Inferior parietal cortex (tissue), 1 donor: Measurements from ENCODE around the gene MRFAP1.

Experiments
- DNase-seq: peaks from one replicate; pipeline ENCODE4 v3.0.0-alpha.2; 2016; ENCODE audit errors: extremely low spot score

MRFAP1 gene

DNA sequence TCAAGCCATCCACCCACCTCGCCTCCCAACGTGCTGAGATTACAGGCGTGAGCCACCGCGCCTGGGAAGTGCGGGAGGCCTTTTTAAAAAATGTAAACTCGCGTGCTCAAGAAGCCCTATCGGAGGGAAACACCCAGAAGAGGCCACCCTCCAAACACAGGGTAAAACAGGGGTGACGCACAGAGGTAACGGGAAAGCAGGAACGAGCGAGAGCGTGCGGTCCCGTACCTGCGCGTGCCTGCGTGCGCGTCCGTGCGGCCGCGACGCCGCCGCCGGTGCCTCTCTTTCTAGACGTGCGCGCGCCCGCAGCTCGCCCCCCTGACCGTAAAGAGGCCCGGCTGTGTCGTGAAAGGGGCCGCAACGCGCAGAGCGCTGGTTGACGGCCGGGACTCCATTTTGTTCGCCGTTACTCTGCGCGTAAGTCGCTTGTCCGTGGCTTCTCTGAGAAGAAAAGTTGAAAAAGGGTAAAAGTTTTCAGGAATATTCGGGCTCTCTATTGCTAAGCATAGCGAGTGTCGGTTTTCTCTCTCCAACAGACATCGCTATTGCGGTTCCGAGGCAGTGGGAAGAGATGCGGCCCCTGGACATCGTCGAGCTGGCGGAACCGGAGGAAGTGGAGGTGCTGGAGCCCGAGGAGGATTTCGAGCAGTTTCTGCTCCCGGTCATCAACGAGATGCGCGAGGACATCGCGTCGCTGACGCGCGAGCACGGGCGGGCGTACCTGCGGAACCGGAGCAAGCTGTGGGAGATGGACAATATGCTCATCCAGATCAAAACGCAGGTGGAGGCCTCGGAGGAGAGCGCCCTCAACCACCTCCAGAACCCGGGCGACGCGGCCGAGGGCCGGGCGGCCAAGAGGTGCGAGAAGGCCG lies at the start of gene MRFAP1:
Gene MRFAP1 (plus strand): TSS at position 394 of the 872 bp plus-strand sequence. CDS start 178 bp downstream, at position 572.
- DNase-seq = peak; percentile 96

DNA sequence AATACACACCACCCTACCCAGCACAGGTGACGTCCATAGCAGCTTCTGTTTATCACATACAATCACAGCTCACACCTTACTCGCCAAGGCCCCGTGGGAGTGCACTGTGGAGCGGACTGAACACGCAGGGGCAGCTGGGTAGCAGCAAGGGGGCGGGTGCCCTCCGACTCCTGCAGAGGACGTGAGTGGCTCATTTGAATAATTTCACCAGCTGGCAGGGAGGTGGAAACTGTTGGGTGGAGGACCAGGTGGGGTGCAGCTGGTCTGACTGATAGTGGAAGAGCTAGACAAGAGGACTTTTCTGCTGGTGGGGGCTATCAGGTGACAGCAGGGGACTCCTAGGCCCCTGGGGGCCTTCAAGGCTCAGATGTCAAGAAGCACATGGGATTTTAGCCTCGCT lies 49.2 kb upstream of the MRFAP1 start:
- DNase-seq = no peak

DNA sequence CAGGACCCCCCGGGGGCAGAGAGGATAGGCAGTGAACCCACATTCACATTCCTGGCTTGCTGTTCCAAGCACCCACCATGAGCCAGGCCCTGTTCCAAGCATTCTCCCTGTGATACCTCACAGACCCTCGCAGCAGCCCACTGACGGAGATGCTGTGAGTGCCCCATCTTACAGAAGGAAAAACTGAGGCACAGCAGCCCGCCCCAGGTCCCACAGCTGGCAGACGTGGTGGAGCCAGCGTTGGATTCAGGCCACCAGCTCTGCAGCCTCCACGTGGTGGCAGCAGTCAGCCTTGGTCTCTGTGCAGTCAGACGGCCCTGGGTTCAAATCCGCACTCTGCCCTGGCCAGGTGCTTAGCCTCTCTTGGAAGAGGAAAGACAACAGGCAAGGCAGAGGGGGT lies 48.7 kb upstream of the MRFAP1 start:
- no peak for DNase-seq

DNA sequence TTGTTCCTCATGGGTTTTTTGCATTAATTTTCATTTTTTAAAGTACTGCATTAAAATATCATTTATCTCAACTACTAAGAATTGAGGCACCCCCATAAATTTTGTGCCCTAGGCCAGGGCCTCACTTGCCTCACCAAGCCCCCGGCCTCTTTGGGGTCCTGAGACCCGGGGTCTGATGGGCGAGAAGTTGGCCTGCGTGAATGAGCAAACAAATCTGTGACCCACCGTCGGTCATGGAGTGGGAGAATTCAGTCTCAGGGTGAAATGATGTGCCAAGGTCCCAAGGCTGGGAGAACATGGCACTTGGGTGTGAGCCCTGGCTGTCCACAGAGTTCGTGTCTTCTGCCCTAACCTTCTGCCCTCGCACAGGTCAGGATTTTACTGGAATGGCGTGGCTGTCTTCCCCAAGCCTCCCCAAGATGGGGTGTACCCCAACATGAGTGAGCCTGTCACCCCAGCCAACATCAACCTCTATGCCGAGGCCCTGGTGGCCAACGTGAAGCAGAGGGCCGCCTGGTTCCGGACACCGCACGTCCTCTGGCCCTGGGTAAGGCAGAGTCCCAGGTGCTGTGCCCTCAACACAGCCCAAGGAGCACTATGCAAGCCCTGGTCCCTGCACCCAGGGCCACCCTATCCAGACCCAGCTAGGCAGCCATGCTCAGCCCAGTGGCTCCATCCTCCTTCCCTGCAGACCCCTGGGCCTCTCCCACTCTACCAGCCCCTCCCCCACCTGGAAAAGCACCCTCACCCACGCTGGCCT lies 47.5 kb upstream of the MRFAP1 start:
- DNase-seq = no peak

DNA sequence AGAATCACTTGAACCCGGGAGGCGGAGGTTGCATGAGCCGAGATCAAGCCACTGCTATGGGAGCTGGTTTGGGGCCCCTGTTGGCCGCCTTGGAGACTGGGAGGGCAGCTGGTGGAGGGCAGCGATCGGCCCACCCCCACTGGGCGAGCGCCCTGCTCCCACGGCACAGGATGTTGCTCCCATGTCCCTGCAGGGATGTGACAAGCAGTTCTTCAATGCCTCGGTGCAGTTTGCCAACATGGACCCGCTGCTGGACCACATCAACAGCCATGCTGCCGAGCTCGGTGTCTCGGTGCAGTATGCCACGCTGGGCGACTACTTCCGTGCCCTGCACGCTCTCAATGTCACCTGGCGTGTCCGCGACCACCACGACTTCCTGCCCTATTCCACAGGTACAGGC lies 46.1 kb upstream of the MRFAP1 start:
- no peak for DNase-seq

DNA sequence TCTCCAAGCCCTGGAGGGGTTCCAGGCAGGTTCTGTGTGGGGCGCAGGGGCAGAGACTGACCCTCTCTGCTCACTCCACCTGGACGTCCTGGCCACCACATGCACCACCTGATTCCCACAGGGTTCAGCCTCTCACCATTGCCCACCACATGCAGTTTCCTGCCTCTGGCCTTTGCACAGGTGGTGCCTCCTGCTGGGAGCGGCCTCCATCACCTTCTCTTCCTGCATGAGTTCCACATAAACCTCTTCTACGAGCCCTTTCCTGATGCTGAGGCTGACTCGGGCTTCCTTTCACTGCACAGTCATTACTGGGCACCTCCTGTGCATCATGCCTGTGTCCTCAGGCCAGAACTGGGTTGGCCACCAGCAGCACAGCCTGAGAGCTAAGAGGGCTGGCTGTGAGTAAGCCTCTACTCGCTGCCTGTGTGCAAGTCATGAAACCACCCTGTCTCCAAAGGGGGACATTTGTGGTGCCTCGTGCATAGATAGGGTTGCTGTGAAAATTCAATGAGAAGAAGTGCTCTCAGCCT lies 45.6 kb upstream of the MRFAP1 start:
- no peak for DNase-seq

DNA sequence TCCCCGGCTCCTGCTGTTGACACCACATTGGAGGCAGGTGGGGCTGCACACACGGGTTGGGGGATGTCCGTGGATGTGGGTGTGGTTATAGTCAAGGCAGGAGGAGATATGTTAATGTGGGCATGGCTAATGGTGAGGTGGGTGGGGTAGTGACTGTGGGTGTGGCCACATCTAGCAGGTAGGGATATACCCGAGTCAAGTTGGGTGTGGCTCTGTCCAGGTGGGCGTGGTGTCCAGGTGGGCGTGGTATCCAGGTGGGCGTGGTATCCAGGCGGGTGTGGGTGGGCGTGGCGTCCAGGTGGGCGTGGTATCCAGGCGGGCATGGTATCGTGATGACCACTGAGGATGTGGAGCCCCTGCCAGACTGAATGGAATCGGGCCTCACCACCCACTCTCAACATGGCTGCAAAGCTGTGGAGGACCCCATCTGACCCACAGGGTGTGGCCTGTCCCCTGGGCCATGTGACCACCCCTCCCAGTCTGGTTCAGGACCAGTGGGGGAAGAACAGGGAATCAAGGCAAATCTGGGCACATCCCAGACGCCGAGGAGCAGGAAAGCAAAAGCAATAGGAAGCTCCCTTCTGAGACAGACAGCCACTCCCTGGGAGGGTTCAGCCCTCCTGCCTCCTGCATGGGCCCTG lies 44.5 kb upstream of the MRFAP1 start:
- DNase-seq = no peak

DNA sequence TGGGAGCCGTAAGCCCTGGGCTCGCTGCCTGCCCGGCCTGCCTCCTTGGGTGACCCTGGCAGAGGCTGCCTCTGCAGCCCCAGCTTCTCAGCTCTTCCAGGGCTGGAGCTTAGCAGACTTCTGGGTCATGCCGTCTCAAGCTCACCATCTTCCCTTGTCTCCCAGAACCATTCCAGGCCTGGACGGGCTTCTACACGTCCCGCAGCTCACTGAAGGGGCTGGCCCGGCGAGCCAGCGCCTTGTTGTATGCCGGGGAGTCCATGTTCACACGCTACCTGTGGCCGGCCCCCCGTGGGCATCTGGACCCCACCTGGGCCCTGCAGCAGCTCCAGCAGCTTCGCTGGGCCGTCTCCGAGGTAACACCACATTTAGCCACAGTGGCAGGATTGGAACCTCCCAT lies 43.5 kb upstream of the MRFAP1 start:
- DNase-seq = no peak

DNA sequence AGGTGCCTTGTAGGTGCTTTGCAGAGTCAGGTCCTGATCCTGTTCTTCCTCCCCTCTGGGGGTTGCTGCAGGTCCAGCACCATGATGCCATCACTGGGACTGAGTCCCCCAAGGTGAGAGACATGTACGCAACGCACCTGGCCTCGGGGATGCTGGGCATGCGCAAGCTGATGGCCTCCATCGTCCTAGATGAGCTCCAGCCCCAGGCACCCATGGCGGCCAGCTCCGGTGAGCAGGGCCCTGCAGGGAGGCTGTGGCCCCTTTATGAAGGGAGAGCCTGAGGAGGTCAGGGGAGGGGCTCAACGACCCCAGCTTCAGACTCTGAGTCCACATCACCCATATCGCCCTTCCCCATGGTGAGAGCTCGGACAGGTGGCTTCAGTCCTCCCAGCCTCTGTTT lies 42.4 kb upstream of the MRFAP1 start:
- DNase-seq = no peak

DNA sequence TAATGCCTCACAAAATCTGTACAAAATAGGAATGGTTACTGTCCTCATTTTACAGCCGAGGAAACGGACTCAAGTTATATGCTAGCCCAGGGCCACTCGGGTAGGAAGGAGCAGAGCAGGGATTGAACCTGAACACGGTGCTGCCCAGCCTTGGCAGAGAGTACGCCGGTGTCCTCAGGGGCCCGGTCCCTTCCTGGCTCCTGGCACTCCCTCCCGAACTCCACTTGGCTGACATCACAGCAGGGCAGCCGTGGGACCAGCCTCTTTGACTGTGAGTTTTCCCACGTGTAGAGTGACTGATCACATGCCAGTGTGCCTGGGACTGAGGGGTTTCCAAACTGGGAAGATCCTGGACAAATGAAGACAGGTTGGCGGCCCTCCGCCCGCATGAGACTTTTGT lies 41.8 kb upstream of the MRFAP1 start:
- DNase-seq = no peak

DNA sequence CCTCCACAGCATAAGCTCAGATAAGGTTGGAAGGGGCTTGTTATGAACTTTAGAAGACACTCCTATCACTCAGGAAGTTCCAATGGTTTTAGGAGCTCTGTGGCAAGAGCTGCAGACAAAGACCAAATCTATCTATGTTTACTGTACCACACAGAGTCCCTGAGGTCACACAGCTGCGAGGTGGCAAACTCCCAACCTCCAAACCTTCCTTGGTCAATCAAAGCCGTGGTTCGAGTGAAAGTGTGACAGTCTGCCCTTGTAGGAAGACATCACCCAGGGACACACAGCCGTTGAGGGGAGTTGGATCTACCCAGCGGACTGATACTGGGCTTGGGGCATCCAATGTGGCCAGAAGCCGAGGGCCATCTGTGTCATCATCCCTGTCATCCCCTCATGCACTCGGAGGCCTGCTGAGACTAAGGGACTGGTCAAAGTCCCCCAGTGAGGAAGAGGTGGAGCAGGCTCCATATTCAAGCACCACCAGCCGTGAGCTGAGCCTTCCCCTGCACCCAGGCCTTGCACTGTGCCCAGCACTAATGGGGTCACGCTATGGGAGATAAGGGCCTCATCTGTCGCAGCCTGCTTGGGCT lies 38.7 kb upstream of the MRFAP1 start:
- DNase-seq = no peak

DNA sequence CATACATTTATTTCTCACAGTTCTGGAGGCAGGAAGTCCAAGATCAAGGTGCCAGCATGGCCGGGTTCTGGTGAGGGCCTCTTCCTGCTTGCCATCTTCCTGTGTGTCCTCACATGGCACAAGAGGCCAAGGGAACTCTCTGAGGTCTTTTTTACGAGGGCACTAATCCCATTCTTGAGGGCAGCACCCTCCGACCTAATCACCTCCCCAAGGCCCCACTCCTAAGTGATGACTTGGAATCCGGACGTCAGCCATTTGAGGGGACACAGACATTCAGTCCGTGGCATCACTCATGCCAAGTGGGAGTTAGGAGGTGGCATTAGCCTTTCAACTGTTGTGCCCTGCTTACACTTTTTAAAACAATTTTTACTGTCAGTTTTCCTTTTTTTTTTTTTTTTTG lies 38.2 kb upstream of the MRFAP1 start:
- no peak for DNase-seq

DNA sequence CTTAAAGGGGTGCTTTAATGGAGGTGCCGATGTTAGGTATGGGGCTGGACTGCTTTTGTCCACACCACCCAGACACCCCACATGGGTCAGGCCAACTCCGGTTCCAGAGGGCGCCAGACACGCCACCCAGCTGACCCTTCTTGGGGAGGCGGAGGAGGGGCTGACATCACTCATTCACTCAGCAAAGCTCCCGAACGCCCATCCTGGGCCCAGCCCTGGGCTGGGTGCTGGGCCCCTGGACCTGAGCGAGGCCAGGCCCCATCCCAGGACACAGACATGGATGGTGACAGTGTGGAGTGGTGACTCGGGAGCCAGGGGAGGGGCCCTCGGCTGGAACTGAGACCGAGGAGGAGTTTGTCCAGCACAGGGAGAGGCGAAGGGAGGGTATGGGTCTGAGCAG lies 37.4 kb upstream of the MRFAP1 start:
- no peak for DNase-seq

DNA sequence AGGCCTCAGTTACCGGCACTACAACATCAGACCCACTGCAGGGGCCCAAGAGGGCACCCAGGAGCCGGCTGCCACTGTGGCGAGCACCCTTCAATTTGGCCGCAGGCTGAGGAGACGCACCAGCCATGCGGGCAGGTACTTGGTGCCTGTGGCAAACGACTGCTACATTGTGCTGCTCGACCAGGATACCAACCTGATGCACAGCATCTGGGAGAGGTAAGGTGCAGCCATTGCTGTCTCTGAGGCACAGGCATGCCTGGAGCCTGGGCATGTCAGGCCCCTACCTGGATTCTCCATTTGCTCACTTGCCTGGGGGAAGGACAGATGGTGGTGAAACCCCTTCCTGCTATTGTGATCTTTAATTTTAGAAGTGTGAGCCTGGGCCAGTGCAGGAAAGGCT lies 35.4 kb upstream of the MRFAP1 start:
- DNase-seq = no peak

DNA sequence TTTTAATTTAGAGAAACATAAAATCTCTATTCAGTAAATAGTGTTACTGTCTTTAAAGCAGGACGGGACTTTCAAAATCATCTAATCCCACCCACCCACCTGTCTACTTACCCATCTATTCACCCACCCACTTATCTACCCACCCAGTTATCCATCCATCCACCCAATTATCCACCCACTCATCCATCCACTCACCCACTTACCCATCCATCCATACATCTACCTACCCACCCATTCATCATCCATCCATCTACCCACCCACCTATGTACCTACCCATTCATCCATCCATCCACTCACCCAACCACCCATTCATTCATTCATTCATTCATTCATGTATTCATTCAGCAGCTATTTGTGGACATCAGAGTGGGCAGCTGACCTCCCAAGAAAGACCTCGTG lies 34.9 kb upstream of the MRFAP1 start:
- DNase-seq = no peak

DNA sequence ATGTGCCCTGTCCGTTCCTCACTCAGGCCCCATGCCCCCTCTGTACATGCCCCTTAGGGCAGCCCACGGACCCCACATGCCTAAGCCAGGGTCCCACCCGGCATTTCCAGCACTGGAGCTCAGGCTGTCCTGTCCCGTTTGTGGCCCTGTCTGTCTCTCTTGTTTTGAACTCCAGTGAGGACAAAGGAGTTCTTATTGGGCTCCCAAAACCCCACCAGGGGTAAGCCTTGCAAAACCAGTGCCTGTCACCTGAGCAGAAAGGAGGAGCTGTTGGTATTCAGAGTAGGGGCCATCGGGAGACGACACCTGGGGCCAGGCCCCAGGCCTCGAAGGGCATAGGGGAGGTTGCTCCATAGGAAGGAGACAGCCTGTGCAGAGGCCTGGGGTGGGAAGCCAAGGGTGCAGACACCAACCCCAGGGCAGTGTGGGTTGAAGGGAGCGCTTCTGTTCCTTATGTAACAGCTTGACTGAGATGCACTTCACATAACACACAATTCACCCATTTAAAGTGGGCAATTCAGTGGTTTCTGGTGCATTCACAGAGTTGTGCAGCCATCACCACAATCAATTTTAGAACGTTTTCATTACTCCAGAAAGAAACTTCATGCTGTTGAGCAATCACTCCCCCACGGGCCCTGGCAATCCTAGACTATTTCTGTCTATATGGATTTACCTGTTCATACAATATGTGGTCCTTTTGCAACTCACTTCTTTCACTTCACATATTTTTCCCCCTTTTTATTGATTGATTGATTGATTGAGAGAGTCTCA lies 33.8 kb upstream of the MRFAP1 start:
- no peak for DNase-seq

DNA sequence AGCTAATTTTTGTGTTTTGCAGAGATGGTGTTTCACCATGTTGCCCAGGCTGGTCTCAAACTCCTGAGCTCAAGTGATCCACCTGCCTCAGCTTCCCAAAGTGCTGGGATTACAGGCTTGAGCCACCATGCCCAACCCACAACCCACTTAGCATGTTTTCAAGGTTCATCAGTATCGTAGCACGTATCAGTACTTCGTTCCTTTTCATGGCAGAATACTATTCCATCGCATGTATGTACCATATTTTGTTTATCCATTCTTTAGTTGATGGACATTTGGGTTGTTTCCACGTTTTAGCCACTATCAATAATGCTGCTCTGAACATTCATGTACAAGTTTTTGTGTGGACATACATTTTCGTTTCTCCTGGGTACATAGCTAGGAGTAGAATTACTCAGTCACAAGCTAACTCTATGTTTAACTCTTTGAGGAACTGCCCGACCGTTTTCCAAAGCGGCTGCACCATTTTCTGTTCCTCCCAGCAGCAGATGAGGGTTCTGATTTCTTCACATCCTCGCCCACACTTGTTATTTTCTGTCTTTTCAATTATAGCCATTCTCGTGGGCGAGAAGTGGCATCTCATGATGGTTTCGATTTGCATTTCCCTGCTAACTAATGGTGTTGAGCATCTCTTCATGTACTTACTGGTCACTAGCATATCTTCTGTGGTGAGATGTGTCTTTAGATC lies 33.0 kb upstream of the MRFAP1 start:
- peak; percentile 48 for DNase-seq

DNA sequence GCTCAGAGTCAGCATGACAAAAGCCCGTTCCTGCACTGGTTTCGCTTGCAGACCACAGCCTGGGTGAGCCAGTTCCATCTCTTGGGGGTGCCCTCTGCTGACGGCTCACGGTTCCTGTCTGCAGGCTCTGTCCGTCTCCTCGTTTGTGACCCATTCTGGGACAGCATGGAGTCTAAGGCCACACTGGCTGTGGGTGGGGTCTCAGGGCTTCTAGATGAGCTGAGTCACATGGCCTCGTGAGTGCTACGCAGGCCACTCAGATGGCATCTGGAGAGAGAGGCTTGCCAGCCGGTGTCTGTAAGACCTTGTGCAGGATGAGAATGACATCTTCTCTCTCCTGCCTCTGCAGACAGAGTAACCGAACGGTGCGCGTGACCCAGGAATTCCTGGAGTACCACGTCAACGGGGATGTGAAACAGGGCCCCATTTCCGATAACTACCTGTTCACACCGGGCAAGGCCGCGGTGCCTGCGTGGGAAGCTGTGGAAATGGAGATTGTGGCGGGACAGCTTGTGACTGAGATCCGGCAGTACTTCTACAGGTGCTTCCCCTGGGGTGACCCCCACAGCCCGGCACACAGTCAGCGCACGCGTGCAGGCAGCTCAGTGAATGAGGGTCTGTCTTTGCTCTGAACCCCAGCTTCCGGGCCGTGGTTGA lies 31.6 kb upstream of the MRFAP1 start:
- DNase-seq = peak; percentile 20

DNA sequence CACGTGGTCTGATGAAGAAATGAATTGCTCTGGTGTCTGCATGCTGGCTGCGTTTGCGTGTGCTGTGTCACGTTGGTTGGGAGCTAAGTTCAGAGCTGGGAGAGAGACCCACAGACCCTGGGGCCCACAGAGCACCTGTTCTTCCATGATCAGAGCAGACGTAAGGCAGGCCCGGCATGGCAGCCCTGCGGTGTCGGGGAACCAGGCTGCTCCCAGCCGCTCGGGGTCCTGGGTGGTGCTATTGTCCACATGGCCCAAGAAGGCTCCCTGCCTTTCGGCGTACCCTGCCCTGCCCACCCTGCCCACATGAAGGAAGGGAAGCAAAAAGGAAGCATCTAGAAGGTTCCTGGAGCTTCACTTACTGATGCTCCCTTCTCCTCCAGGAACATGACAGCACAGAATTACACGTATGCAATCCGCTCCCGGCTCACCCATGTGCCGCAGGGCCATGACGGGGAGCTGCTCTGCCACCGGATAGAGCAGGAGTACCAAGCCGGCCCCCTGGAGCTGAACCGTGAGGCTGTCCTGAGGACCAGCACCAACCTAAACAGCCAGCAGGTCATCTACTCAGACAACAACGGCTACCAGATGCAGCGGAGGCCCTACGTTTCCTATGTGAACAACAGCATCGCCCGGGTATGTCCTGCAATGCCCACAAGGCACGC lies 30.9 kb upstream of the MRFAP1 start:
- no peak for DNase-seq
